Measurements from ENCODE around the gene HDHD3.
"Not testable (repeated sequence)": the region's sequence is repeated elsewhere in the genome, so short reads cannot be mapped to it uniquely, and the experiment has no call there.

Gene HDHD3

GRCh38 chr9:113376634-113377567 is at the start of gene HDHD3:
Gene HDHD3, minus strand, starts transcription at chr9:113376986. Its CDS starts 2,632 bp downstream, at chr9:113374354.
- peak within 1 kb of the TSS; percentile 65 for H3K4me3 ChIP-seq (ENCODE audit: low read depth, low read length)

DNA sequence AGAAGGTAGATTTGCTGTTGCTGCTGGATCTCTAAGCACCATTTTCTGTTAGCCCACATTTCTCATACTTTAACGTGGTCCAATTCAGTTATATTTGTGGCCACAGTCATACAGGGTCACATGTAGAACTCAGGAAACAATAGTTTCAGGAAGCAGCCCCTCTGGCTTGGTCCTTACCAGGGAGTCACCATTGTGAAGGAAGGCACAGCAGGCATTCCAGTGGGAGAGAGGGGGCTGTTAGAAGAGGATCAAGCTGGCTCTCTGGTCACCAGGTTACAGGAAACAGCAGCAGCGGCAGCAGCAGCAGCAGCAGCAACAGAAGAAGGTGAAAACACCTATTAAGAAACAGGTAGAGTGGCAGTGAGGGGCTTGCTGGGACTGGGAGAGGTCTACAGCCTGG is 48.3 kb upstream of the HDHD3 start:
- H3K4me3 ChIP-seq (ENCODE audit: low read depth, low read length): no peak overlapping the region

DNA sequence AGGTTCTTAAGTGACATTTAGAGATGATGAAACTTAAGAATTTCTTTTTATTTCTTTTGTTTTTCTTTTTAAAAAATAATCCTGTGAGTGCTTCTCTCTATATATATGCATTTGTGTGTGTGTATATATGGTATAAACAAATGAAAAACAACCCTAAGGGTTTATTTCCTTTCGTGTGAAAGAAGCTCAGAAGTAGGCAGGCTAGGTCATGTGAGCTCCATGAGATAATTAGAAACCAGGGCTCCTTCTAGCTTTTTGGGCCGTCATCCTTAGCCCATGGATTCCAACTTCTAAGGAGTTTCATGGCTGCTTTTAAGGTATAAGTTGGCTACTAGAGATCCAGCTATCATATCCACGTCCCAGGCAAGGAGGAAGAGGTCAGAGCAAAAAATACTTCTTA is 44.9 kb upstream of the HDHD3 start:
- H3K4me3 ChIP-seq (ENCODE audit: low read depth, low read length): no peak overlapping the region

DNA sequence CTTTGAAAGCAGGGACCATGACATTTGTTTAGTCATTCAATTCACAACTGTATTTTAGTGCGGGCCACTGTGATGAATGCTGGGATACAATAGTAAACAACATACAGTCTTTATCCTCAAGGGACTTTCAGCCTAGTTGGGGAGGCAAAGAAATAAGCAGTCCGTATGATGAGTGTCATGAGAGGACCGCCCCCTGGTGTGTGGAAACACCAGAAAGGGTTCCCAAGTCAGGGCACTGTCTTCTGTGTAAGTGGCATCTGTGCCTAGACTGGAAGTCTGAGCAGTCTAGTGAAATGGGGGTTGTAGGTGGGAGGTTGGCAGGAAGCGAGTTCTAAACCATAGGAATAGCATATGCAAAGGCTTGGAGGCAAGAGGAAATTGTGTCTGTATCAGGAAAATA is 40.6 kb upstream of the HDHD3 start:
- no peak overlapping the region for H3K4me3 ChIP-seq (ENCODE audit: low read depth, low read length)

DNA sequence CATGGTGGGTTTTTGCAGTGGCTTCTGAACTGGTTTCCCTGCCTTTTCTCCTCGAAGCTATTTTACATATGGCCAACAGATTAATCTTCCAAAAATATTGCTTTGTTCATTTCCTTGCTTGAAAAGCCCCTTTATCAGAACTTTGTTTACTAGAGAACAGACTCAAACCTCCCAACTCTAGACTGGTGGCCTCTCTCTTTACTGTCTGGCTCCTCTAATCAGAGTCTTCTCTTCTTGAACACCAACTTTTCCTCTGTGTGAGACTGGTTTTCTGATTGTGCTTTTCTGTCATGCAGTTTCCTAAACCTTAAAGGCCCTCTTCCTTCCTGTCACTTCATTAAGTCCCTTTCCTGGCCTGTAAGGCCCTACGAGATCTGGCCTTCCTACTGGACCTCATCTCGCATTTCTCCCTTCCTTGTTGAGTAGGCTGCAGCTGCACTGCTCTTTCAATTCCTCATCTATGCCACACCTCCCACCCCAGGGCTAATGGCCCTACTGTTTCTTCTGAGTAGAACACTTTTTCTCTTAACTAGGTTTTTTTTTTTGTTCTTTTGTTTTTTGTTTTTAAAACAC is 39.4 kb upstream of the HDHD3 start:
- H3K4me3 ChIP-seq (ENCODE audit: low read depth, low read length): no peak overlapping the region

- H3K4me3 ChIP-seq (ENCODE audit: low read depth, low read length): peak within 1 kb of the TSS; percentile 92
Measured at GRCh38 chr9:113410207-113410864, 33.5 kb upstream of the HDHD3 start, which contains the start of the genes C9orf43 and POLE3. Gene C9orf43, plus strand, starts transcription at chr9:113410747. Its CDS starts 2,747 bp downstream, at chr9:113413494. Gene POLE3, minus strand, starts transcription at chr9:113410675. Its CDS starts 382 bp downstream, at chr9:113410293.

GRCh38 chr9:113409883-113410206 is 33.1 kb upstream of the HDHD3 start:
- H3K4me3 ChIP-seq (ENCODE audit: low read depth, low read length): peak overlapping the region; percentile 92

DNA sequence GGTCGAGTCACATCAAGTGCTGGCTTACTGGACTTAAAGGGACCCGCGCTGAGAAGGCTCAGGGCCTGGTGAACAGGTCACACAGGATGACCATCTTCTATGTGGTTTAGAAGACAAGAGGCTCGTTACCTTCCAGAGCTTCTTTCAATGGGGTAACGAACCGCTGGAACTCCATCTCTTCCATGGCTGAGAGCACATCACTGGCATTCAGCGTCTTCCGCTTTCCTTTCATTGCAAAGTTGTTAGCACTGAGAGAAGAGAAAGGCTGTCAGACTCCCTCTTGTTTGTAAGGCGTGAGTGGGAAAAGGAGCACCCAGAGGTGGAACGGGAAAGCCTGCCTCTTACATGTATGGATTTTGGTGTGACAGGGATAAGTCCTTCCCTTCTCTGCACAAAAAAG is 32.7 kb upstream of the HDHD3 start:
- H3K4me3 ChIP-seq (ENCODE audit: low read depth, low read length): peak overlapping the region; percentile 92

- not testable (repeated sequence) for H3K4me3 ChIP-seq (ENCODE audit: low read depth, low read length)
Measured at GRCh38 chr9:113406873-113407511, 30.2 kb upstream of the HDHD3 start.

DNA sequence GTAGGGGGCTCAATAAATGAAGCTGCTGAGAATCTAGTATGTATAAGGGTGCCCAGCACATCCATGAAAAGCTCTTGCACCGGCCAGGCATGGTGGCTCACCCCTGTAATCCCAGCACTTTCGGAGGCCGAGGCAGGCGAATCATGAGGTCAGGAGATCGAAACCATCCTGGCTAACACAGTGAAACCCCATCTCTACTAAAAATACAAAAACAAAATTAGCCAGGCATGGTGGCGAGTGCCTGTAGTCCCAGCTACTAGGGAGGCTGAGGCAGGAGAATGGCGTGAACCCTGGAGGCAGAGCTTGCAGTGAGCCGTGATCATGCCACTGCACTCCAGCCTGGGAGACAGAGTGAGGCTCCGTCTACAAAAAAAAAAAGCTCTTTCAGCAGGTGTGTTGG is 29.6 kb upstream of the HDHD3 start:
- not testable (repeated sequence) for H3K4me3 ChIP-seq (ENCODE audit: low read depth, low read length)

DNA sequence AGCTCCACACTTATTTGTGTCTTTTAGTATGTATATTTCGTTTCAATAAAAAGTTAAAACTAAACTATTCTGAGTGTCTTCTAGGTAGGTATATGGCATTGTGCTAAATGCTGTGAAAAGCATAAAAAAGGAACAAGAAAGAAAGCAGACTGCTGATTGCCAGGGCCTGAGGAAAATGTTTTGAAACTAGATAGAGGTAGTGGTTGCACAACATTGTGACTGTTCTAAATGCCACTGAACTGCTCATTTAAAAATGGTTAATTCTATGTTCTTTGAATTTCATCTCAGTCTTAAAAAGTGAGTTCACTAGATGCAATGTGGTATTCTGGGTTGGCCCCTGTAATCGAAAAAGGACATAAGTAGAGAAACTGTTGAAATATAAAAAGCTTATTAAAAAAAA is 26.9 kb upstream of the HDHD3 start:
- no peak overlapping the region for H3K4me3 ChIP-seq (ENCODE audit: low read depth, low read length)

- peak within 1 kb of the TSS; percentile 81 for H3K4me3 ChIP-seq (ENCODE audit: low read depth, low read length)
Measured at GRCh38 chr9:113401027-113401792, 24.4 kb upstream of the HDHD3 start, which contains the start of gene ALAD. Gene ALAD, minus strand, starts transcription at chr9:113401284. Its CDS starts 7,725 bp downstream, at chr9:113393559.

DNA sequence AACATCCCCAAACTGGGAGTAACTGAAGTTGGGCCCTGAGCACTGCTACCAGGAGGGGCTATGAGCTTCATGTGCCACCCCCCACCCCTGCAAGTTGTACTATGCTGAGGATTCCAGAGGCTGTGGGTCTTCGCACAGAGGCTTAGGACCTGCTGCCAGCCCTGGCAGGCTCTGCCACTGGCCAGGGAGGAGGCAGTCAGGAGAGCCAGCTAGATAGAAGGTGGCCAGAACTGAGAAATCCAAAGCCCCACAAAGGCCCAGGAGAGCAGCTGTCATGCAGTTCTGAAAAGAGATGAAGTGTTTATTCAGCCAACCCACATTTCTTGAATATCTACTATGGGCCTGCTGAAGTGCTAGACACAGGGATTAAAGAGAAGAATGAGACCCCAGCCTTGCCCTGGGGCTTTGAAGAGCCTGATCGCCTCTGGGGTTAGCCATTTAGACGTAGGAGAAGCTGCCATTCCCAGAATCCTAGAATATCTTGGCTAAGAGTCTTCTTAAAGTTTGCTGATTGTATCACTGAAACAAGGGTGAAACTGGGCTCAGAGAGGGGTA is 22.9 kb upstream of the HDHD3 start:
- H3K4me3 ChIP-seq (ENCODE audit: low read depth, low read length): no peak overlapping the region

- H3K4me3 ChIP-seq (ENCODE audit: low read depth, low read length): no peak overlapping the region
Measured at GRCh38 chr9:113398796-113399195, 22.0 kb upstream of the HDHD3 start.

GRCh38 chr9:113397203-113397631 is 20.4 kb upstream of the HDHD3 start:
- no peak overlapping the region for H3K4me3 ChIP-seq (ENCODE audit: low read depth, low read length)

DNA sequence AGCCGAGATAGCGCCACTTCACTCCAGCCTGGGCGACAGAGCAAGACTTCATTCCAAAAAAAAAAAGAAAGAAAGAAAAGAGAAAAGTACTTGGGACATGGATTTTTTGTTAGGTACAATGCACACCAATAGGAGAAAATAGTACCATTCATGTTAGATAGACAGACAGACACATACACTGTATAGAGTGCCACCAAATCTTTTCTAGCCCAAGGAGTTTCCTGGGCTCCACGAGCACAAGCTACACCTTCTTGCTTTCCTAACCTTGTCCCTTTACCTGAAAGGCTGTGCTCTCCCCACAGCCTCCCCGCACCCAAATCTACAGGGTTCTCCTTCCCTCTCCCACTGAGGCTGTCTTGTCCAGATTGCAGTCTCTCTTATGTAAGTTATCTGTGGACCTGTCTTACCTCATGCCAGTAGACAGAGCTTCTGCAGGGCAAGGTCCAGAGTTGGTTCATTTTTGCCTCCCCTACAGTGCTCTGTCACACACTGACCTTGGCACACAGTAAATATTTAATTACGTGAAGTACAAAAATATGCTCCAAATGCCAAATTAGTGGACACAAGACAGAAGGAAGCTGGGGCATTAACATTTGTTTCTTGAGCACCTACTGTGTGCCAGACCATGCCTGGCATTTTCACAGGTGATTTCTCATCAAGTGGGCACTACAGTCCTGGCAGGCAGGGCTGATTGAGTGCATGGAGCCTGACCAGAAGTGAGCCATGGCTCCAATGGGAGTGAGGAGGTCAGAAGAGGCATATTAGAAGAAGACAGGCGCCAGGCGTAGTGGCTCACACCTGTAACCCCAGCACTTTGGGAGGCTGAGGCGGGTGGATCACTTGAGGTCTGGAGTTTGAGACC is 18.4 kb upstream of the HDHD3 start:
- H3K4me3 ChIP-seq (ENCODE audit: low read depth, low read length): no peak overlapping the region

DNA sequence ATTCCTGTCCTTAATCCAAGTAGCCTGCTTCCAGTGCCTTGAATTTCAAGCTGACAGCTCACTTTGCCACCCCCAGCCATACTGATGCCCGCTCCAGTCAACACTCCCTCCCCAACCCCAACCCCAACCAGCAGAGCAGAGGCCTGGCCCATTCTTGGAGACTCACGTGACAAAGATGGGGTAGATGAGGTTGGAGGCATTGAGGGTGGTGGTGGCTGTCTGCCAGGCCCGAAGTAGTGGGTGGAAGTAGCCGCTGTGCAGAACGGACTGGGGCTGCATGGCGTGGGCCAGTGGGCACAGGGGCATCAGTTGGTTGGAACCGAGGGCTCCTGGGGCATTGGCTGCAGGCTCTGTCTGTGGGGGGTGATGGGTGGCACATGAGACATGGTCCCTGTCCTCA is 16.5 kb upstream of the HDHD3 start:
- H3K4me3 ChIP-seq (ENCODE audit: low read depth, low read length): no peak overlapping the region

DNA sequence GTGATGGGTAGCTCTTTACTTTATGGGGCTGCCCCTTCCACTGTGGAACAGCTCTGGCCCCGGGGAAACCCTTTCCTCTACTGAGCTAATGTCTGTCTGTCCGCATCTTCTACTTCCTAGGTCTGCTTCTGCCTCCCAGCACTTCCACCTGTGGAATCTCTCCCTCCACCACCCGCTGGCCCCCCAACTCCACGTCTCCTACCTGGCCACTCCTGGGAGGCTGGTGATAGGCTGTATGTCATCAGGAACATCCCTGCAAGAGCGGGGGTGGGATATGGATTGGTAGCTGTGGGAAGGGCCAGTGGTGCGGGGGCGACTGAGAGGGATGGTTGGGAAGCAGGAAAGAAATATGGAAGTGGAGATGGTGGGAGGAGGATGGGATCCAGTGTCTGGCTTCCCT is 15.1 kb upstream of the HDHD3 start:
- no peak overlapping the region for H3K4me3 ChIP-seq (ENCODE audit: low read depth, low read length)
